SU-DHL-6 (cell line): ENCODE measurements around the gene ZC3H8.

Experiments used
- H2AFZ ChIP-seq: fragments of 200-600 bp; sonication (generic); 2 replicates; pipeline ENCODE4 v1.6.1; 2014; ENCODE audit warnings: low read depth, mild to moderate bottlenecking, moderate library complexity, mixed read lengths, antibody characterized with exemption, low read length; ENCODE audit not compliant: severe bottlenecking
- H3F3A ChIP-seq: fragments of 200-600 bp; shearing (Covaris generic); 2 replicates; pipeline ENCODE4 v1.6.0; 2016; ENCODE audit warnings: antibody characterized with exemption, mild to moderate bottlenecking; ENCODE audit not compliant: insufficient read depth
- H3K27ac ChIP-seq: fragments of 200-600 bp; sonication (generic); 2 replicates; pipeline ENCODE4 v1.5.1; 2016; ENCODE audit warnings: low read depth, mild to moderate bottlenecking, low read length, moderate library complexity, mixed read lengths
- H3K27me3 ChIP-seq: fragments of 200-600 bp; sonication (generic), shearing (Covaris generic); 2 replicates; pipeline ENCODE4 v1.6.0; 2014; ENCODE audit warnings: mild to moderate bottlenecking, low read length
- H3K36me3 ChIP-seq: fragments of 200-600 bp; sonication (generic); 2 replicates; pipeline ENCODE4 v1.6.1; 2014; ENCODE audit warnings: mild to moderate bottlenecking, low read length, mixed read lengths
- H3K4me2 ChIP-seq: fragments of 300-600, 200-600 bp; shearing (Covaris generic), sonication (generic); 2 replicates; pipeline ENCODE4 v1.6.0; 2014; ENCODE audit warnings: low read length, low read depth, mild to moderate bottlenecking; ENCODE audit not compliant: poor library complexity, severe bottlenecking
- H3K4me3 ChIP-seq: fragments of 200-600 bp; sonication (generic); 2 replicates; pipeline ENCODE4 v1.5.1; 2014; ENCODE audit warnings: antibody characterized with exemption, low read length, mild to moderate bottlenecking, mixed read lengths; ENCODE audit not compliant: insufficient read depth, poor library complexity, severe bottlenecking
- H3K79me2 ChIP-seq: fragments of 200-600 bp; sonication (generic); 2 replicates; pipeline ENCODE4 v1.6.1; 2014; ENCODE audit warnings: mild to moderate bottlenecking, low read length, moderate library complexity; ENCODE audit not compliant: insufficient read depth
- H3K9ac ChIP-seq: fragments of 200-600 bp; sonication (generic); 2 replicates; pipeline ENCODE4 v1.7.0; 2014; ENCODE audit warnings: mild to moderate bottlenecking, low read length
- H3K9me2 ChIP-seq: fragments of 200-600 bp; sonication (generic); replicated peaks from 2 replicates; pipeline ENCODE4 v1.6.1; 2014; ENCODE audit warnings: low read length; ENCODE audit not compliant: insufficient read depth
- H3K9me3 ChIP-seq: fragments of 200-600 bp; sonication (generic); 2 replicates; pipeline ENCODE4 v1.6.1; 2014; ENCODE audit warnings: low read length, mixed read lengths; ENCODE audit not compliant: insufficient read depth
- H4K20me1 ChIP-seq: fragments of 200-600 bp; sonication (generic); 2 replicates; pipeline ENCODE4 v1.6.1; 2014; ENCODE audit warnings: low read depth, mild to moderate bottlenecking, antibody characterized with exemption, low read length, moderate library complexity, mixed read lengths
- CTCF ChIP-seq: fragments of 200-600 bp; sonication (generic); IDR thresholded peaks from one replicate; pipeline ENCODE4 v1.5.1; 2017; ENCODE audit warnings: antibody characterized with exemption, mild to moderate bottlenecking, low read length, moderate library complexity; ENCODE audit not compliant: insufficient read depth, poor library complexity, severe bottlenecking
- EZH2phosphoT487 ChIP-seq: fragments of 200-600 bp; sonication (generic), shearing (Covaris generic); conservative IDR thresholded peaks from 2 replicates; pipeline ENCODE4 v1.6.1; 2018; ENCODE audit warnings: mild to moderate bottlenecking, antibody characterized with exemption, low read length, moderate library complexity, mixed read lengths

Gene ZC3H8

GRCh38 chr2:112254466-112255240 lies at the start of gene ZC3H8:
TSS of gene ZC3H8 (minus strand) at chr2:112255042. CDS start at chr2:112254981, 61 bp downstream.
- H3K9ac ChIP-seq: peak within 1 kb of the TSS; percentile 81
- peak within 1 kb of the TSS; percentile 80 for H2AFZ ChIP-seq
- peak within 1 kb of the TSS; percentile 82 for H3K4me3 ChIP-seq
- H3K9me2 ChIP-seq: no peaks in the 10 kb centered on the region
- peak within 1 kb of the TSS; percentile 74 for H3K27ac ChIP-seq
- no peaks in the 10 kb centered on the region for H3K27me3 ChIP-seq
- peaks cover 5% of the 10 kb centered on the region for H3K36me3 ChIP-seq
- H3F3A ChIP-seq: no peaks in the 10 kb centered on the region
- H3K9me3 ChIP-seq: no peaks in the 10 kb centered on the region
- no peak for TF ChIP-seq EZH2phosphoT487
- peak; percentile 15 for TF ChIP-seq CTCF
- H3K4me2 ChIP-seq: peak within 1 kb of the TSS; percentile 88
- no peaks in the 10 kb centered on the region for H4K20me1 ChIP-seq
- H3K79me2 ChIP-seq: peaks cover 48% of the 10 kb centered on the region

GRCh38 chr2:112304298-112304941 lies 49.6 kb upstream of the ZC3H8 start:
- no peak overlapping the region for H3K9ac ChIP-seq
- H3K27me3 ChIP-seq: no peaks in the 10 kb centered on the region
- no peaks in the 10 kb centered on the region for H3K9me2 ChIP-seq
- no peaks in the 10 kb centered on the region; the same call in 1 of the 2 replicates for H3K36me3 ChIP-seq
- 0 out of 2 replicates have a peak, but pooled peaks cover 5% of the 10 kb centered on the region for H3F3A ChIP-seq
- H2AFZ ChIP-seq: peak overlapping the region; percentile 22
- no peaks in the 10 kb centered on the region for H4K20me1 ChIP-seq
- H3K9me3 ChIP-seq: no peaks in the 10 kb centered on the region
- H3K27ac ChIP-seq: no peak overlapping the region
- H3K79me2 ChIP-seq: no peaks in the 10 kb centered on the region
- no peak overlapping the region for H3K4me2 ChIP-seq
- no peak overlapping the region for H3K4me3 ChIP-seq
- TF ChIP-seq EZH2phosphoT487 (no peak), CTCF (no peak)

GRCh38 chr2:112301973-112302372 lies 47.1 kb upstream of the ZC3H8 start:
- Histone ChIP-seq H3K27me3 (no peaks in the 10 kb centered on the region), H3K9ac (no peak overlapping the region), H2AFZ (no peak overlapping the region), H3K9me3 (no peaks in the 10 kb centered on the region), H3F3A (0 out of 2 replicates have a peak, but pooled peaks cover 5% of the 10 kb centered on the region), H3K79me2 (no peaks in the 10 kb centered on the region), H3K9me2 (no peaks in the 10 kb centered on the region), H3K4me2 (no peak overlapping the region), H4K20me1 (no peaks in the 10 kb centered on the region), H3K36me3 (no peaks in the 10 kb centered on the region; the same call in 1 of the 2 replicates), H3K27ac (no peak overlapping the region), H3K4me3 (no peak overlapping the region)
- TF ChIP-seq EZH2phosphoT487 (no peak), CTCF (no peak)
